PFSK-1 (cell line): Measurements from ENCODE around the gene EPHB6.

Source experiments
- POLR2AphosphoS5 ChIP-seq: IDR thresholded peaks from 2 replicates; pipeline ENCODE4 v1.6.1; 2012; ENCODE audit warnings: low read depth, mild to moderate bottlenecking, control low read depth, low read length, moderate library complexity
- SIN3A ChIP-seq: IDR thresholded peaks from 2 replicates; pipeline ENCODE4 v1.6.1; 2012; ENCODE audit warnings: mild to moderate bottlenecking, low read length, moderate library complexity, borderline replicate concordance; ENCODE audit not compliant: insufficient read depth
- TF ChIP-seq, protein P1 (sequence below), 2 experiments: IDR thresholded peaks; 2 replicates each; pipeline versions ENCODE4 v1.6.1 to v1.8.0; 2011 to 2012; ENCODE audit warnings: low read depth in 2 of 2, low read length in 2 of 2, control low read depth in 1 of 2, inconsistent platforms in 1 of 2, mild to moderate bottlenecking in 1 of 2, moderate library complexity in 1 of 2; ENCODE audit not compliant: insufficient read depth in 1 of 2

DNA sequence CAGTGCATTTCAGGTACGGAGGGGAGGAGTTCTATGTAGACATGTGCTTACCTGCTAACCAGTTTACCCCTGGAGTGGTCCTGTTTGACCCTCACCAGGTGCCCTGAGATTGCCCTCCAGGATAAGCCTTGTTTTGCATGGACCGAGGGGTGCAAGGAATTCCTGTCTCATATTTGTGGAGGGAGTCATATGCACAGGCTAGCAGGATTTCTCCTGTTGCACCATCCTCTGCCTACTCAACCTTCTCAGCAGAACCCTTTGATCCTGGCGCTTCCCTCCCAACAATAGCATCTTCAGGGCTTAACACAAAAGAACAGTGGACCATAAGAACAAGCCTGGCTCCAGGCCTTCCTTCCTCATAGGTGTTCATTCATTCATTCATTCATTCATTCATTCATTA, 23.4 kb downstream of the EPHB6 start:
- TF ChIP-seq POLR2AphosphoS5: no peak
- TF ChIP-seq, protein P1, sequence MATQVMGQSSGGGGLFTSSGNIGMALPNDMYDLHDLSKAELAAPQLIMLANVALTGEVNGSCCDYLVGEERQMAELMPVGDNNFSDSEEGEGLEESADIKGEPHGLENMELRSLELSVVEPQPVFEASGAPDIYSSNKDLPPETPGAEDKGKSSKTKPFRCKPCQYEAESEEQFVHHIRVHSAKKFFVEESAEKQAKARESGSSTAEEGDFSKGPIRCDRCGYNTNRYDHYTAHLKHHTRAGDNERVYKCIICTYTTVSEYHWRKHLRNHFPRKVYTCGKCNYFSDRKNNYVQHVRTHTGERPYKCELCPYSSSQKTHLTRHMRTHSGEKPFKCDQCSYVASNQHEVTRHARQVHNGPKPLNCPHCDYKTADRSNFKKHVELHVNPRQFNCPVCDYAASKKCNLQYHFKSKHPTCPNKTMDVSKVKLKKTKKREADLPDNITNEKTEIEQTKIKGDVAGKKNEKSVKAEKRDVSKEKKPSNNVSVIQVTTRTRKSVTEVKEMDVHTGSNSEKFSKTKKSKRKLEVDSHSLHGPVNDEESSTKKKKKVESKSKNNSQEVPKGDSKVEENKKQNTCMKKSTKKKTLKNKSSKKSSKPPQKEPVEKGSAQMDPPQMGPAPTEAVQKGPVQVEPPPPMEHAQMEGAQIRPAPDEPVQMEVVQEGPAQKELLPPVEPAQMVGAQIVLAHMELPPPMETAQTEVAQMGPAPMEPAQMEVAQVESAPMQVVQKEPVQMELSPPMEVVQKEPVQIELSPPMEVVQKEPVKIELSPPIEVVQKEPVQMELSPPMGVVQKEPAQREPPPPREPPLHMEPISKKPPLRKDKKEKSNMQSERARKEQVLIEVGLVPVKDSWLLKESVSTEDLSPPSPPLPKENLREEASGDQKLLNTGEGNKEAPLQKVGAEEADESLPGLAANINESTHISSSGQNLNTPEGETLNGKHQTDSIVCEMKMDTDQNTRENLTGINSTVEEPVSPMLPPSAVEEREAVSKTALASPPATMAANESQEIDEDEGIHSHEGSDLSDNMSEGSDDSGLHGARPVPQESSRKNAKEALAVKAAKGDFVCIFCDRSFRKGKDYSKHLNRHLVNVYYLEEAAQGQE (IDR thresholded peaks at IDR 0.05; ENCODE audit: insufficient read depth in 1 of 2, low read depth in 2 of 2, low read length in 2 of 2): no peak
- TF ChIP-seq SIN3A: no peak
